ENCODE measurements around the gene ZG16B. TPM values are rescaled to one million over a fixed set of nuclear protein-coding genes. Genes with fewer than 3 reads are reported as not detected.

ZG16B gene
- total RNA-seq, 1 experiment from 2014 or later = 6.9 TPM

GRCh38 chr16:2867987-2868789 lies 38.1 kb downstream of the ZG16B start:
- H3K27ac Mint-ChIP-seq (ENCODE audit: low read depth, unreplicated experiment) = peak overlapping the region; percentile 94
- ChIA-PET POLR2A (interaction anchor here (0.6 to 3.4 kb wide), 28 partner anchors 14 to 1162 kb away, joined by 3 to 61 read pairs (median 3); partner anchors contain the start of genes ELOB, FLYWCH1, FLYWCH2 and KCTD5), CTCF (interaction anchor here (0.6 to 1.8 kb wide), 24 partner anchors 10 to 239 kb away, joined by 3 to 15 read pairs (median 4); partner anchors contain the start of genes FLYWCH2 and PRSS27)
- H3K9me3 Mint-ChIP-seq (ENCODE audit: unreplicated experiment) = no peaks in the 10 kb centered on the region
- TSS peak; percentile 98 for BruUV-seq (replicated peaks)
- DNase-seq (ENCODE audit: unreplicated experiment) = peak; percentile 91
- no peaks in the 10 kb centered on the region for H3K36me3 Mint-ChIP-seq (ENCODE audit: insufficient read depth, unreplicated experiment)
- no peaks in the 10 kb centered on the region for H3K27me3 Mint-ChIP-seq (ENCODE audit: insufficient read depth, unreplicated experiment)
- TF ChIP-seq CTCF (IDR thresholded peaks at IDR 0.05; ENCODE audit: unreplicated experiment) = peak; percentile 94
- intact Hi-C loops (cut with micrococcal nuclease) = loop anchor here (1.0 to 2.0 kb wide), 4 partner anchors 29 to 99 kb away; partner anchors contain the start of genes ELOB and PRSS21
- H3K4me1 Mint-ChIP-seq (ENCODE audit: insufficient read depth, unreplicated experiment) = peaks cover 4% of the 10 kb centered on the region
- peak overlapping the region; percentile 89 for H3K4me3 Mint-ChIP-seq (ENCODE audit: unreplicated experiment)

GRCh38 chr16:2871926-2872325 lies 41.8 kb downstream of the ZG16B start:
- CTCF ChIA-PET = interaction anchor here (0.6 to 1.9 kb wide), 3 partner anchors 48 to 55 kb away, joined by 3 to 6 read pairs (median 3); no protein-coding TSS in a partner anchor

GRCh38 chr16:2874032-2874911 lies 44.2 kb downstream of the ZG16B start:
- H3K36me3 Mint-ChIP-seq (ENCODE audit: insufficient read depth, unreplicated experiment) = no peaks in the 10 kb centered on the region
- POLR2A ChIA-PET = interaction anchor here (0.5 to 1.3 kb wide), 4 partner anchors 19 to 97 kb away, joined by 3 to 4 read pairs (median 4); partner anchors contain the start of gene ELOB
- TF ChIP-seq CTCF (IDR thresholded peaks at IDR 0.05; ENCODE audit: unreplicated experiment) = no peak
- no peaks in the 10 kb centered on the region for H3K27me3 Mint-ChIP-seq (ENCODE audit: insufficient read depth, unreplicated experiment)
- intact Hi-C loops (cut with micrococcal nuclease) = loop anchor here (2.0 kb wide), 1 partner anchor 53 kb away; no protein-coding TSS in a partner anchor
- BruUV-seq (replicated peaks) = no TSS peak
- H3K9me3 Mint-ChIP-seq (ENCODE audit: unreplicated experiment) = no peaks in the 10 kb centered on the region
- no peak for DNase-seq (ENCODE audit: unreplicated experiment)
- H3K27ac Mint-ChIP-seq (ENCODE audit: low read depth, unreplicated experiment) = no peak overlapping the region
- no peak overlapping the region for H3K4me3 Mint-ChIP-seq (ENCODE audit: unreplicated experiment)
- CTCF ChIA-PET = interaction anchor here (0.5 to 2.2 kb wide), 8 partner anchors 16 to 155 kb away, joined by 3 to 20 read pairs (median 3); no protein-coding TSS in a partner anchor
- H3K4me1 Mint-ChIP-seq (ENCODE audit: insufficient read depth, unreplicated experiment) = peaks cover 4% of the 10 kb centered on the region

More at GRCh38 chr16:2871926-2872325, 41.8 kb downstream of the ZG16B start:
- no peak overlapping the region for H3K27ac Mint-ChIP-seq (ENCODE audit: low read depth, unreplicated experiment)
- H3K4me1 Mint-ChIP-seq (ENCODE audit: insufficient read depth, unreplicated experiment) = peaks cover 4% of the 10 kb centered on the region
- intact Hi-C loops (cut with micrococcal nuclease) = no loop called here
- no peaks in the 10 kb centered on the region for H3K27me3 Mint-ChIP-seq (ENCODE audit: insufficient read depth, unreplicated experiment)
- POLR2A ChIA-PET = interaction anchor here (0.9 to 2.0 kb wide), 4 partner anchors 11 to 48 kb away, joined by 3 to 5 read pairs (median 4); partner anchors contain the start of genes FLYWCH1 and FLYWCH2
- no peaks in the 10 kb centered on the region for H3K9me3 Mint-ChIP-seq (ENCODE audit: unreplicated experiment)
- no peaks in the 10 kb centered on the region for H3K36me3 Mint-ChIP-seq (ENCODE audit: insufficient read depth, unreplicated experiment)
- no TSS peak for BruUV-seq (replicated peaks)
- no peak overlapping the region for H3K4me3 Mint-ChIP-seq (ENCODE audit: unreplicated experiment)
- TF ChIP-seq CTCF (IDR thresholded peaks at IDR 0.05; ENCODE audit: unreplicated experiment) = no peak
- no peak for DNase-seq (ENCODE audit: unreplicated experiment)
